Cardiac fibroblast (primary cell): Measurements from ENCODE around the gene ACAD9.
A peak's percentile ranks its signal among the peaks of the same experiment; 100 is the strongest.

Source experiments
- DNase-seq, 2 donors: peaks; one replicate each; pipeline versions ENCODE4 v3.0.0 to v3.0.0-alpha.2; 2010; ENCODE audit warnings: low read depth in 2 of 2
- H3K4me3 ChIP-seq, 2 donors: replicated peaks in 1 of 2; 1 replicate in 1 of 2; 2 replicates in 1 of 2; pipeline ENCODE4 v1.5.1; 2011; ENCODE audit warnings: low read depth in 2 of 2, low read length in 2 of 2, mild to moderate bottlenecking in 2 of 2, moderate library complexity in 1 of 2
- CTCF ChIP-seq: IDR thresholded peaks from one replicate; pipeline ENCODE4 v1.5.1; 2011; ENCODE audit warnings: low read depth, mild to moderate bottlenecking, low read length, inconsistent platforms

The ACAD9 gene

GRCh38 chr3:128845119-128845777 lies 34.2 kb upstream of the ACAD9 start:
- peak overlapping the region; percentile 33 to 37 for H3K4me3 ChIP-seq
- DNase-seq: no peak
- no peak for TF ChIP-seq CTCF

GRCh38 chr3:128845778-128846485 lies 33.5 kb upstream of the ACAD9 start:
- peak; percentile 50 for TF ChIP-seq CTCF
- H3K4me3 ChIP-seq: peak overlapping the region; percentile 33 to 37

GRCh38 chr3:128846486-128846891 lies 32.9 kb upstream of the ACAD9 start:
- H3K4me3 ChIP-seq: no peak overlapping the region
- DNase-seq: no peak

More at GRCh38 chr3:128845778-128846485, 33.5 kb upstream of the ACAD9 start:
- DNase-seq: peak; percentile 71 to 79

GRCh38 chr3:128847666-128848370 lies 31.6 kb upstream of the ACAD9 start:
- no peak for DNase-seq
- no peak overlapping the region for H3K4me3 ChIP-seq
- TF ChIP-seq CTCF: no peak

More at GRCh38 chr3:128846486-128846891, 32.9 kb upstream of the ACAD9 start:
- TF ChIP-seq CTCF: no peak

GRCh38 chr3:128848936-128849335 lies 30.5 kb upstream of the ACAD9 start:
- H3K4me3 ChIP-seq: no peak overlapping the region
- no peak for DNase-seq
- TF ChIP-seq CTCF: no peak

- no peak overlapping the region for H3K4me3 ChIP-seq
- no peak for TF ChIP-seq CTCF
- peak; percentile 25 to 26 for DNase-seq
Measured at GRCh38 chr3:128849911-128850455, 29.4 kb upstream of the ACAD9 start.
